Mucosa of descending colon (tissue), 3 donors: Measurements from ENCODE around the gene RNF43. TPM values are rescaled to one million over a fixed set of nuclear protein-coding genes. Genes with fewer than 3 reads are reported as not detected.

Experiments
- ATAC-seq: fragments of 200-7000 bp; cut with Tn5 transposase; one replicate; pipeline ENCODE4 v1.9.1; 2020; ENCODE audit warnings: mild to moderate bottlenecking, moderate library complexity
- DNase-seq, 3 donors: peaks; one replicate each; pipeline ENCODE4 v3.0.0-alpha.2; 2020
- H3K36me3 ChIP-seq: fragments of 200-600 bp; one replicate; pipeline ENCODE4 v1.8.0; 2021; ENCODE audit warnings: low read depth, mild to moderate bottlenecking
- H3K4me1 ChIP-seq: fragments of 200-600 bp; one replicate; pipeline ENCODE4 v1.8.0; 2021; ENCODE audit warnings: low read depth, mild to moderate bottlenecking
- H3K4me3 ChIP-seq: fragments of 200-600 bp; one replicate; pipeline ENCODE4 v1.8.0; 2021; ENCODE audit warnings: mild to moderate bottlenecking
- H3K9me3 ChIP-seq: fragments of 200-600 bp; one replicate; pipeline ENCODE4 v1.8.0; 2021; ENCODE audit warnings: mild to moderate bottlenecking
- CTCF ChIP-seq: fragments of 200-600 bp; IDR thresholded peaks from one replicate; pipeline ENCODE4 v1.8.0; 2022; ENCODE audit warnings: antibody characterized with exemption, mild to moderate bottlenecking
- intact Hi-C, 2 donors: fragments of 100-400 bp; cut with DNase I in 1 of 2; cut with micrococcal nuclease in 1 of 2; formaldehyde crosslinking; loops; one replicate each; pipeline versions ENCODE4 v1.11.0 to v1.11.1; 2022; cut with DNase I, micrococcal nuclease
- total RNA-seq, 3 donors: library from RNA; stranded (reverse); fragmentation: NEBNext Ultra II Directional in 2 of 3; extraction: Animal tissue kit (Norgen Biotek cat#: 25700) in 2 of 3; gene quantifications; one replicate each; pipeline versions ENCODE4 v1.2.1 to v1.2.4, GENCODE V29; 2021 to 2023
- donor health status: DM: no; HTN: no; CAD: no; lungs with moderate emphysema.
- donor health status: DM: no; HTN: no; CAD: no.
- donor health status: DM: no; HTN: yes; CAD: no.

RNF43 gene
- total RNA-seq, 3 donors from 2014 or later, result 24.2 to 68.5 (median 37.7) TPM

DNA sequence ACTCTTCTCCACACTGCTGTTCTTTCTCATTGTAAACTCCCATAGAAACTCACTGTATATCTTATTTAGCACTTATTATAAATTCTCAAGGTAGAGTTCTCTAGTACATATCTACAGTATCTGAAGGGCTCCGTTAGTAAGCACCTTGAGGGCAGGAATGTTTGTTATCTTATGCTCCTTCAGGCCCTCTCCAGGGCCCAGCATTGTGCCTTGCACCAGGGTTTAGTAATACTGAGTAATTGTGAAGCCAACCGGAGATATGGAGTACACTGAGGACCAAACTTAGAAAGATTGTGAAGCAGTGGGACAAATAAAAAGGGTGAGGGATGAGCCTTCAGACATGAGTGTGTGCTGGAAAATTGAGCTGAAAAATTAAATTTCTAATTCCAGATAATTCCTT lies 26.4 kb downstream of the RNF43 start:
- H3K4me3 ChIP-seq, result no peak overlapping the region
- H3K9me3 ChIP-seq, result no peaks in the 10 kb centered on the region
- no peak for TF ChIP-seq CTCF
- ATAC-seq (no peak), DNase-seq (no peak)
- H3K36me3 ChIP-seq, result no peaks in the 10 kb centered on the region
- intact Hi-C loops, result no loop called here
- peaks cover 26% of the 10 kb centered on the region for H3K4me1 ChIP-seq

GRCh38 chr17:58388302-58389190 lies 28.8 kb downstream of the RNF43 start:
- DNase-seq (no peak), ATAC-seq (no peak)
- Histone ChIP-seq H3K4me3 (no peak overlapping the region), H3K4me1 (peaks cover 30% of the 10 kb centered on the region), H3K9me3 (no peaks in the 10 kb centered on the region), H3K36me3 (no peaks in the 10 kb centered on the region)
- intact Hi-C loops, result no loop called here
- TF ChIP-seq CTCF, result no peak

GRCh38 chr17:58387834-58388233 lies 29.5 kb downstream of the RNF43 start:
- intact Hi-C loops, result no loop called here
- no peak for TF ChIP-seq CTCF
- no peaks in the 10 kb centered on the region for H3K36me3 ChIP-seq
- ATAC-seq, result peak; percentile 91
- peak in 2 of 3 donors; percentile 31 to 77 for DNase-seq
- peaks cover 37% of the 10 kb centered on the region for H3K4me1 ChIP-seq
- H3K9me3 ChIP-seq, result no peaks in the 10 kb centered on the region
- no peak overlapping the region for H3K4me3 ChIP-seq

- Histone ChIP-seq H3K36me3 (no peaks in the 10 kb centered on the region), H3K4me1 (peaks cover 48% of the 10 kb centered on the region), H3K9me3 (no peaks in the 10 kb centered on the region), H3K4me3 (no peak overlapping the region)
- no peak for TF ChIP-seq CTCF
- ATAC-seq (no peak), DNase-seq (no peak)
- intact Hi-C loops, result no loop called here
Observed at GRCh38 chr17:58386708-58387107, 30.6 kb downstream of the RNF43 start.

DNA sequence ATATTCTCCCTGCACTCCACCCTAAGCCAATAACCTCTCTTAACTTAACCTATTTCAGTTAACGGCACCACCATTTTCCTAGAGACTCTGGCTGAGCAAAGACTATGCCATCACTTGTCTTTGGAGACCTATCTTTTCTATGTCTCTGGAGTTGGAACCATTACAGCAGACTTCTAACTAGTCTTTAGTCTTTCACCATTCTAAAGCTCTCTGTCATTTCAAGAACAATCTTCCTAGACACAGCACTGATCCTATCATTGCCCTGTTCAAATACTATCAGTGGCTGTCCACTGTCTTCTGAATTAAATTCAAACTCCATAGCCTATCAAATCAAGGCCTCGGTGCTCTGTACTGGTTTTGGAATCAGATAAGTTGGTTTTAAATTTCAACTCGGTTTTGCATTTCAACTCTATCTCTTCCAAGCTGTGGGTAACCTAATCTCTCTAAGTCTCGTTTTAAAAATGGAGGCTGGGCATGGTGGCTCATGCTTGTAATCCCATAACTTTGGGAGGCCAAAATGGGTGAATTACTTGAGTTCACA lies 31.9 kb downstream of the RNF43 start:
- DNase-seq (no peak), ATAC-seq (no peak)
- Histone ChIP-seq H3K36me3 (no peaks in the 10 kb centered on the region), H3K4me1 (peaks cover 59% of the 10 kb centered on the region), H3K4me3 (no peak overlapping the region), H3K9me3 (no peaks in the 10 kb centered on the region)
- intact Hi-C loops, result no loop called here
- TF ChIP-seq CTCF, result no peak
